NCI-H1436 treated with DMSO at 0.1 percent for 48 hours (cell line): ENCODE results near the gene LST1.
A peak's percentile ranks its signal among the peaks of the same experiment; 100 is the strongest.
"Not testable (repeated sequence)": the region's sequence is repeated elsewhere in the genome, so short reads cannot be mapped to it uniquely, and the experiment has no call there.

Experiments used
- DNase-seq: peaks from one replicate; lab custom pipeline; 2025; lab: John Stamatoyannopoulos, UW

LST1 gene

DNA sequence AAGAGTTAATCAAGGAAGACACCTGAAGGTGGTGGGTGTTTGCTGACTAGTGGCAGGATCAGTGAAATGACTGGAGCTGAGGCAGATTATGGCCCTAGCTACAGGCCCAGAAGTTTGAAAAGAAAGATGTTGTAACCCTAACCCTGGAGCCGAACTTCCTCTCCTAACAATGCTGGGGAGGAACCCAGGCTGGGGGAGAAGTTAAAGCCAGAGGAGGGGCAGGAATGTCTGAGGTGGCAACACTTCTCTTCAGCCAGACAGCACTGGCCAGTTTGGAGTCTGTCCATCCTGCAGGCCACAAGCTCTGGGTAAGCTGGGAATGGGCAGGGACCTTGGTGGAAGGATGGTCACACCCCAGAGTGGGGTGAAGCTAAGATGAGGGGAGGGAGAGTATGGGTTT, at the start of gene LST1:
LST1 (plus strand) TSS at position 270 of the 400 bp plus-strand sequence. CDS start 1,023 bp downstream, outside the sequence.
- no peak for DNase-seq

DNA sequence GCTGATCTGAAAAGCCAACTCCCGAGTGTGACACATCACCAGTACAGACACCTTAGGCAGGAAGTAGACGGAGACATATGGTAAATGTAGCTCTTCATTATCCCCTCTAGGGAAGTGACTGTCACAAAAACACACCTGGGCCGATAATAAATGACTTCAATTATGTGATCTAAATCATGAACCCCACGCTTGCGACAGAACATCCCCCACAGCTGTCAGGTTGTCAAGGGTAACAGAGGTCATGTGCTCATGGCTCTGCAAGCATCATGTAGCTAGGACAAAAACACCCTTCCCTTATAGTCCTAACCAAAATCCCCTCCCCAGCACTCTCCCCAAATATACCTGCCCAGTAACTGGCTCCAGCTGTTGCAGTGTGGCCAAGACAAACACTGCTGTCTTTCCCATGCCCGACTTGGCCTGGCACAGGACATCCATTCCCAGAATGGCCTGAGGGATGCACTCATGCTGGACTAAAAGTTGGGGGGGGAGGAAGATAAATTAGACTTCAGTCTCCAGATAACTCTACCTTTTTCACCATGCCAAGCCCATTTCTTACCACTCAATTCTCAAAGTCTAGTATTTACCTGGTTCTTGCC, 47.2 kb upstream of the LST1 start:
- DNase-seq: no peak

DNA sequence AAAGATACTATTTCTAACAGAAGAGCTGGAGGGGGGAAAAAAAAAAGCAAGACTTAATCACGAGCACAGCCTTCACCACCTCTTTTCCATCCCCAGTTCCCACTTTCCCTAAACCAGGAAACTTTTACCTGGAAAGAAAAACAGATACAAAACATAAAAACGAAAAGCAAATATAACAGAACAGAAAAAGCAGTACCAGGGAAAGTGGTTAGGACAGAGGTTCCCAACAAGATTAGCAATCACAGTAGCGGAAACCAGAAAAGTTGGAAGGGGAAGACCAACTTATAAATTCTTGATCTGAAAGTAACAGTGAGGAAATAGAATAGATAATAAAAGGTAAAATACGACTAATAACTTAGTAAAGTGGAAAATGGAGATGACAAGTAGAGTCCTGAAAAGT, 45.4 kb upstream of the LST1 start:
- no peak for DNase-seq

DNA sequence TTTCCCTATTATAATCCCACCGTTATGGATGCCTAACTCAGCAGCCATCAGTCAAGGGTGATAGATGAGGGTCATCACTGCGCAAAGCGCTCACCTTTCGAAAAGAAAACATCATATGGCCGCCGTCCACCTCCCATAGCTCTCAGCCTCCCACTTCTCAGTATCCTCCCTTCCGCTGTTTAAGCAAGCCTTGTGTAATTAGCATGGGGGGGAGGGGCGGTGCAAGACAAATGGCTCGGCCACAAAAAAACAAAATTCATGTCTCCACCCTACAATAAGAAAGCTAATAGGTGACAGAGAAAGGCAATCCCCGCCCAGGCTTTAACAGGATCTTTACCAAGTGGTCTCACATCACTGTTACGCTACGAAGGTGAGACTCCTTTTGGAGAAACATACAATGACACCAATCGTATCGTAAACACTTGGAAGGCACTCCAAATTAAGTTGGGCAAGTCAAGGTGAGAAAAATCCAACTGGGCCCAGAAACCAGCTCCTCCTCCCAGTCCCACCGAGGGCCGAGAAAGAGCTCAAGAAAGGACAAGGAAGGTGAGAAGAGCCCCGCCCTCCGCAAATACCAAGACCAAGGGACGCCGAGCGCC, 44.9 kb upstream of the LST1 start:
- DNase-seq: no peak

GRCh38 chr6:31541658-31542521, 44.2 kb upstream of the LST1 start, which contains the start of gene DDX39B:
Gene DDX39B (minus strand): TSS chr6:31542003. CDS start chr6:31540532, 1,471 bp downstream.
- peak; percentile 79 for DNase-seq

DNA sequence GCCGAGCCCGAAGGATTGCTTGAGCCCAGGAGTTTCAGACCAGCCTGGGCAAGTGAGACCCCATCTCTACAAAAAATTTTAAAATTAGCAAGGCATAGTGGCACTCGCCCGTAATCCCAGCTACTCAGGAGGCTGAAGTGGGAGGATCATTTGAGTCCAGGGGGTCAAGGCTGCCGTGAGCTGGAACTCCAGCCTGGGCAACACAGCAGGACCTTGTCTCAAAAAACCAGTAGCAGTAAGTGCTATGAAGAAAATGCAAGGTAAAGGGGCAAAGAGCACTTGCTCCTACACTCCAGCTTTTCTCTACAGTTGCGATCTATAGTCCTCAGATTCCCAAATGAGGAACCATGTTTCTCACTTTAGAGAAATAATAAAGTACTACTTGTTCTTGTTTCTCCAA, 42.4 kb upstream of the LST1 start:
- DNase-seq: no peak

GRCh38 chr6:31544676-31545075, 41.4 kb upstream of the LST1 start:
- DNase-seq: no peak

DNA sequence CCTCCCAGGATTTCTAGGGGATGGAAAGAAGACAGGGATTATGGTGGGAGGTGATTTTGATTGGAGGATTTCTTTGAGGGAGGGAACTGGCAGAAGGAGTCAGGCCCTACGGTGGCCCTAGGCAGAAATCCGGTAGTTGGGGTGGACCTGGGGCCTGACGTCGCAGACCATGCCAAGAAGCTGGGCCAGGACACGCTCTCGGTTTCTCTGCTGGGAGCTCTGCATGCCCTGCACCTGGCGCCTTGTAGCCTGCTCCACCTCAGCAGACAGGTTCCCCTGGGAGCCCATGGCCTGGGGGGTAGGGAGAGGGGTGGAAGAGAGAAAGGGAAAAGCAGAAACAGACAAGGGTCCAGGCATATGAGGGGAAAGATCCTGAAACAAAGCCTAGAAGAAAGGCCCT, 40.8 kb upstream of the LST1 start:
- DNase-seq: no peak

GRCh38 chr6:31546339-31546957, 39.6 kb upstream of the LST1 start, which contains the start of gene ATP6V1G2:
Gene ATP6V1G2 (minus strand): TSS chr6:31546608. CDS start chr6:31546559, 49 bp downstream.
- DNase-seq: peak; percentile 83

DNA sequence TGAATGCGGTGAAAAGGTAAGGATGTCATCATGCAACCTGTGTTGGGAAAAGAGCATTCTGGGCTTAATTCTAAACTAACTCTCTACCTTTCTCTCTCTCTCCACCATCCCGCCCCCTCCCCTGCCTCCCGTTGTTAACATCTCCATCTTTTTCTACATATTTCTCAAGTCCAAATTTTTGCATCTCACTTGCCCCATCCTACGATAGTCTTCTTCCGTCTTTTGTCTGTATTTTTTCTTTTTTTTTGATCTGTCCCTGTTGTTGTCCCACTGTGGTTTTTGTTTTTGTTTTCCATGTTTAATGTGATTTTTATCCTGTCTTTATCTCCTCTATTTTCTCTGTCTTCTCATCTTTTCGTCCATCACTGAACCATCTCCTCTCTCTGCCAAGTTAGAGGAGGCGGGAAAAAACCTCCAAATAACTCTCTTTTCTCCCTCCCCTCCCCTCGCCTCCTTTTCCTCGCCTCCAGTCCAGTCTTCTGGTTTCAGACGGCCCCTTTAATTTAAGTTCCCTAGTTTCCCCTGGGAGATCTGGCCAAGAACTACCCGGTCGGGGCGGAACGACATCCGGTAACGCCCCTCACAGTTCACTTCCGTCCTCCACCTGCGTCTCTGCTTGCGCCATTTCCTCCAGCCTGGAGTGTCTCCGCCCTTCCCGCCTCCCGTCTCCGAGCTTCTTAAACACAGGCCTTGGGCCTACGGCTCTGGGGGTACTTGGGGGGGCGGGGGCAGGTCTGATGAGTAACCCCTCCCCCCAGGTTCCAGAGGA, 38.9 kb upstream of the LST1 start, which contains the start of gene NFKBIL1:
NFKBIL1 (plus strand) TSS at position 651 of the 769 bp plus-strand sequence; CDS start at position 738, 87 bp downstream.
- DNase-seq: peak; percentile 96

DNA sequence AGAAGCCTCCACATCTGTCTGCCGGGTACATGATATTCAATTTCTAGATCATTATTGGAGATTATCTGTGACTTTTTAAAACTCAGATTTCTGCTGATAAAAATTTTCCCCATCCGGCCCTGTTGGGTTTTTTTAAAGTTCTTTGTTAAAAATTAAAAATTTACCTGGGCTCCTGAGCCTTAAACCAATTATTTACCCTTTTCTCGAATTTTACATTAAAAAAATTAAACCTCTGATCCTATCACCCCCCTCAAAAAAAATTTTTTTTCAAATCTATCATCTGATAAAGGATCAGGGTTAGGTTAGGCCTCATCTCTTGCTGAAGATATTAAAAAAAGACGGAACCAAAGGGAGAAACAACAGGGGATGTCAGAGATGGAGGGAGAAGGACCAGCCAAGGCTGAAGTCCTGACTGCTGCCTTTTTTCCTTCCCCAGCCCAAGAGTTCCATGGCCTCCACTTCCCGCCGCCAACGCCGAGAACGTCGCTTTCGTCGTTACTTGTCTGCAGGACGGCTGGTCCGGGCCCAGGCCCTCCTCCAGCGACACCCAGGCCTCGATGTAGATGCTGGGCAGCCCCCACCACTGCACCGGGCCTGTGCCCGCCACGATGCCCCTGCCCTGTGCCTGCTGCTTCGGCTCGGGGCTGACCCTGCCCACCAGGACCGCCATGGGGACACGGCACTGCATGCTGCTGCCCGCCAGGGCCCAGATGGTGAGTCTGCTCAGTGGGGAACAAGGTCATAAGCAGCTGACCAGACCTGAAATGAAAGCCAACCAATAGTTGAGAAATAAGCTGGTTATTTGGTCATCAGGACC, 38.1 kb upstream of the LST1 start:
- DNase-seq: no peak

GRCh38 chr6:31548544-31548873, 37.6 kb upstream of the LST1 start:
- no peak for DNase-seq

DNA sequence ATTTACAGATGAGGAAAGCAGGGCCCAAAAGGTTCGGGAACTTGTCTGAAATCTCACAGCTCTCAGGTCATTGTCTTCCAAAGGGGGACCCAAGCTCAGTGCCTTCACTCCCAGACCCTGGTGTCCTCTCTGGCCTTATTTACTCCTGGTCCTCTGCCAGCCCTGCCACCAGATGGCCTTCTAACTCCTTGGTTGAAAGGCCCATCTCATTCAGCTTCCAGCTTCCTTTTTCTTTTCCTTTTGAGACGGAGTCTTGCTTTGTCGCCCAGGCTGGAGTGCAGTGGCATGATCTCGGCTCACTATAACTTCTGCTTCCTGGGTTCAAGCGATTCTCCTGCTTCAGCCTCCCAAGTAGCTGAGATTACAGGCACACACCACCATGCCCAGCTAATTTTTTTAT, 34.7 kb upstream of the LST1 start:
- not testable (repeated sequence) for DNase-seq

DNA sequence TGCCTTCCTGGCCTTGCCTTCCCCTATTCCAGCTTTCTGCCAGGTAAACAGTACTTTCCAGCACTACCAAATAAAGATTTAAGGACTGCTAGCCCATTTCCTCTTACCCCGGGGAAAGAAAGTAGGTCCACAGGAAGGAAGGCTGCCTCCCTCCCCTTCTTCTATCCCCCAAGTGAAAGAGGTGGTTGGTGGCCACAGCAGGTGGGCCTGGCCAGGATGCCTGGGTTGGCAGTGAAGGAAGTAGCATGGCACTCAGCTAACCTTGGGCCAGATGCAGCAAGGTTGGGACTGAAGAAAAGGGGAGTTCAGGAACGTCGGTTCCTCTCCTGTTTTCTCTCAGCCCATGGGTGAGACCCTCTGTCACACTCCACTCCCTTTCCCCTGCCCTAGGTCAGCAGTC, 29.8 kb upstream of the LST1 start:
- no peak for DNase-seq

GRCh38 chr6:31557443-31558317, 28.4 kb upstream of the LST1 start:
- no peak for DNase-seq

DNA sequence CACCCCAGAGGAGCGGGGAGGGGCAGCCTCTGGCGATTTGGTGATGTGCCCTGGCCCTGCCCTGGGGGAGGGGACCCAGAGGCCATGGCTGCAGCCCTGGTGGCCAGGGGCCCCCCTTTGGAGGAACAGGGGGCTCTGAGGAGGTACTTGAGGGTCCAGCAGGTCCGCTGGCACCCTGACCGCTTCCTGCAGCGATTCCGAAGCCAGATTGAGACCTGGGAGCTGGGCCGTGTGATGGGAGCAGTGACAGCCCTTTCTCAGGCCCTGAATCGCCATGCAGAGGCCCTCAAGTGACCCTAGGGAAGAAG, 27.8 kb upstream of the LST1 start:
- DNase-seq: no peak

GRCh38 chr6:31558631-31559500, 27.2 kb upstream of the LST1 start:
- no peak for DNase-seq

GRCh38 chr6:31559606-31559957, 26.5 kb upstream of the LST1 start:
- no peak for DNase-seq
